WTC11 (cell line): ENCODE measurements around the gene EGFL8. TPM values are rescaled to one million over a fixed set of nuclear protein-coding genes. Genes with fewer than 3 reads are reported as not detected.

Source experiments
- ATAC-seq: fragments of 200-7000 bp; cut with Tn5 transposase; 2 replicates; pipeline ENCODE4 v1.10.0; 2021; ENCODE audit warnings: mild to moderate bottlenecking, moderate library complexity
- CTCF ChIA-PET: fragments of 300-600 bp; sonication (Branson Sonifier 250); formaldehyde crosslinking; loops from one replicate; lab custom pipeline; 2021; ENCODE audit warnings: antibody characterized with exemption; lab: Charles Lee
- POLR2A ChIA-PET: fragments of 350-600 bp; sonication (Branson Sonifier 250); formaldehyde crosslinking; loops from one replicate; lab custom pipeline; 2021; ENCODE audit warnings: antibody characterized with exemption; lab: Charles Lee
- DNase-seq: peaks from one replicate; pipeline ENCODE4 v3.0.0; 2021; ENCODE audit warnings: low spot score
- H3K27ac Mint-ChIP-seq: 2 replicates; pipeline ENCODE4 v1.8.0; 2021; ENCODE audit warnings: mixed read lengths
- H3K27me3 Mint-ChIP-seq: 2 replicates; pipeline ENCODE4 v1.8.0; 2021; ENCODE audit warnings: low read depth, mild to moderate bottlenecking, moderate library complexity, mixed read lengths
- H3K36me3 Mint-ChIP-seq: 2 replicates; pipeline ENCODE4 v1.8.0; 2021; ENCODE audit warnings: mixed read lengths
- H3K4me1 Mint-ChIP-seq: 2 replicates; pipeline ENCODE4 v1.8.0; 2022; ENCODE audit warnings: mixed read lengths
- H3K4me3 Mint-ChIP-seq: 2 replicates; pipeline ENCODE4 v1.8.0; 2021; ENCODE audit warnings: mild to moderate bottlenecking, moderate library complexity, mixed read lengths
- H3K9me3 Mint-ChIP-seq: 2 replicates; pipeline ENCODE4 v1.8.0; 2021; ENCODE audit warnings: mixed read lengths
- AR ChIP-seq: fragments of 250-450 bp; sonication (Bioruptor Pico); IDR thresholded peaks from 2 replicates; pipeline ENCODE4 v1.9.0; 2021; ENCODE audit warnings: mild to moderate bottlenecking
- ATF1 ChIP-seq: sonication (generic); formaldehyde crosslinking; IDR thresholded peaks from 2 replicates; pipeline ENCODE4 v1.8.1; 2023; ENCODE audit warnings: mild to moderate bottlenecking, moderate library complexity, missing genetic modification reagents
- CREM ChIP-seq: sonication (generic); formaldehyde crosslinking; IDR thresholded peaks from 2 replicates; pipeline ENCODE4 v1.8.1; 2022; ENCODE audit warnings: mild to moderate bottlenecking, missing genetic modification reagents, moderate library complexity
- EMX1 ChIP-seq: fragments of 250-450 bp; sonication (Bioruptor Pico); IDR thresholded peaks from 2 replicates; pipeline ENCODE4 v1.8.0; 2021; ENCODE audit warnings: mild to moderate bottlenecking
- FOXJ3 ChIP-seq: sonication (generic); formaldehyde crosslinking; IDR thresholded peaks from 2 replicates; pipeline ENCODE4 v1.9.0; 2021; ENCODE audit warnings: missing genetic modification reagents, mild to moderate bottlenecking, borderline replicate concordance
- GABPB1 ChIP-seq: sonication (generic); formaldehyde crosslinking; IDR thresholded peaks from 2 replicates; pipeline ENCODE4 v1.8.1; 2023; ENCODE audit warnings: mild to moderate bottlenecking, missing genetic modification reagents
- GRHL2 ChIP-seq: fragments of 250-450 bp; sonication (Bioruptor Pico); IDR thresholded peaks from 2 replicates; pipeline ENCODE4 v1.8.0; 2022; ENCODE audit warnings: mild to moderate bottlenecking, moderate library complexity; ENCODE audit not compliant: insufficient replicate concordance, severe bottlenecking
- HMGXB4 ChIP-seq: sonication (generic); formaldehyde crosslinking; IDR thresholded peaks from 2 replicates; pipeline ENCODE4 v1.8.1; 2023; ENCODE audit warnings: mild to moderate bottlenecking, moderate library complexity, missing genetic modification reagents
- JUN ChIP-seq: sonication (generic); formaldehyde crosslinking; IDR thresholded peaks from 2 replicates; pipeline ENCODE4 v1.8.0; 2023; ENCODE audit warnings: mild to moderate bottlenecking, missing genetic modification reagents
- NFE2L1 ChIP-seq: sonication (generic); formaldehyde crosslinking; IDR thresholded peaks from 2 replicates; pipeline ENCODE4 v1.8.1; 2023; ENCODE audit warnings: missing genetic modification reagents
- NR3C1 ChIP-seq: sonication (generic); formaldehyde crosslinking; conservative IDR thresholded peaks from 2 replicates; pipeline ENCODE4 v1.8.1; 2023; ENCODE audit warnings: low read depth, mild to moderate bottlenecking, missing genetic modification reagents
- PRDM15 ChIP-seq: sonication (generic); formaldehyde crosslinking; IDR thresholded peaks from 2 replicates; pipeline ENCODE4 v1.8.0; 2022; ENCODE audit warnings: missing genetic modification reagents
- PREB ChIP-seq: sonication (generic); formaldehyde crosslinking; IDR thresholded peaks from 2 replicates; pipeline ENCODE4 v1.8.1; 2022; ENCODE audit warnings: mild to moderate bottlenecking, missing genetic modification reagents, moderate library complexity, borderline replicate concordance
- TCF7 ChIP-seq: sonication (generic); formaldehyde crosslinking; IDR thresholded peaks from 2 replicates; pipeline ENCODE4 v1.8.0; 2022; ENCODE audit warnings: mild to moderate bottlenecking, low read depth, missing genetic modification reagents, moderate library complexity
- TP53 ChIP-seq: sonication (generic); formaldehyde crosslinking; IDR thresholded peaks from 2 replicates; pipeline ENCODE4 v1.8.1; 2023; ENCODE audit warnings: mild to moderate bottlenecking, missing genetic modification reagents
- ZBTB43 ChIP-seq: sonication (generic); formaldehyde crosslinking; IDR thresholded peaks from 2 replicates; pipeline ENCODE4 v1.8.1; 2023; ENCODE audit warnings: mild to moderate bottlenecking, missing genetic modification reagents
- ZMAT4 ChIP-seq: fragments of 250-450 bp; sonication (Bioruptor Pico); IDR thresholded peaks from 2 replicates; pipeline ENCODE4 v1.9.0; 2021; ENCODE audit warnings: mild to moderate bottlenecking
- ZNF138 ChIP-seq: sonication (generic); formaldehyde crosslinking; conservative IDR thresholded peaks from 2 replicates; pipeline ENCODE4 v1.8.1; 2022; ENCODE audit warnings: mild to moderate bottlenecking, moderate library complexity, missing genetic modification reagents
- ZNF671 ChIP-seq: fragments of 250-450 bp; sonication (Bioruptor Pico); IDR thresholded peaks from 2 replicates; pipeline ENCODE4 v1.8.0; 2021; ENCODE audit warnings: mild to moderate bottlenecking
- total RNA-seq: library from RNA; stranded (reverse); gene quantifications from 3 replicates; pipeline ENCODE4 v1.2.3, GENCODE V29; 2021

EGFL8 gene
- total RNA-seq, 1 experiment from 2014 or later: 17.5 TPM

- no peaks in the 10 kb centered on the region for H3K27me3 Mint-ChIP-seq
- TF ChIP-seq NR3C1 (CRISPR knock-in tag): no peak
- TF ChIP-seq FOXJ3 (CRISPR knock-in tag): no peak
- no peak for TF ChIP-seq PREB (CRISPR knock-in tag)
- no peak for TF ChIP-seq ATF1 (CRISPR knock-in tag)
- TF ChIP-seq EMX1 (CRISPR knock-in tag): no peak
- no peak for TF ChIP-seq TP53
- TF ChIP-seq GRHL2 (CRISPR knock-in tag): no peak
- no peak for ATAC-seq
- no peak overlapping the region for H3K4me3 Mint-ChIP-seq
- H3K27ac Mint-ChIP-seq: no peak overlapping the region
- CTCF ChIA-PET: interaction anchor here (1.3 to 2.2 kb wide), 4 partner anchors 8 to 136 kb away, joined by 3 to 9 read pairs (median 6); partner anchors contain the start of gene PBX2
- H3K9me3 Mint-ChIP-seq: no peaks in the 10 kb centered on the region
- DNase-seq: no peak
- POLR2A ChIA-PET: no interaction called here
- H3K4me1 Mint-ChIP-seq: peaks cover 16% of the 10 kb centered on the region
- peaks cover 42% of the 10 kb centered on the region for H3K36me3 Mint-ChIP-seq
These were observed 18.6 kb downstream of the EGFL8 start for GRCh38 chr6:32183030-32183429.

GRCh38 chr6:32183483-32184083 is 19.2 kb downstream of the EGFL8 start:
- ChIA-PET POLR2A (no interaction called here), CTCF (interaction anchor here (1.4 to 2.2 kb wide), 2 partner anchors 12 to 136 kb away, joined by 3 to 9 read pairs; no protein-coding TSS in a partner anchor)
- Mint-ChIP-seq H3K36me3 (peaks cover 45% of the 10 kb centered on the region), H3K9me3 (no peaks in the 10 kb centered on the region), H3K4me3 (no peak overlapping the region), H3K4me1 (peaks cover 19% of the 10 kb centered on the region), H3K27ac (no peak overlapping the region), H3K27me3 (no peaks in the 10 kb centered on the region)
- TF ChIP-seq ZBTB43 (no peak), PRDM15 (CRISPR knock-in tag) (no peak), NFE2L1 (CRISPR knock-in tag) (no peak), JUN (CRISPR knock-in tag) (no peak), ZNF671 (no peak), AR (CRISPR knock-in tag) (no peak), CREM (CRISPR knock-in tag) (no peak), HMGXB4 (CRISPR knock-in tag) (no peak), ZNF138 (CRISPR knock-in tag) (no peak), TCF7 (no peak), ZMAT4 (CRISPR knock-in tag) (no peak), GABPB1 (no peak)
- DNase-seq (no peak), ATAC-seq (no peak)
